Measurements from ENCODE around the gene STX8.

Gene STX8

DNA sequence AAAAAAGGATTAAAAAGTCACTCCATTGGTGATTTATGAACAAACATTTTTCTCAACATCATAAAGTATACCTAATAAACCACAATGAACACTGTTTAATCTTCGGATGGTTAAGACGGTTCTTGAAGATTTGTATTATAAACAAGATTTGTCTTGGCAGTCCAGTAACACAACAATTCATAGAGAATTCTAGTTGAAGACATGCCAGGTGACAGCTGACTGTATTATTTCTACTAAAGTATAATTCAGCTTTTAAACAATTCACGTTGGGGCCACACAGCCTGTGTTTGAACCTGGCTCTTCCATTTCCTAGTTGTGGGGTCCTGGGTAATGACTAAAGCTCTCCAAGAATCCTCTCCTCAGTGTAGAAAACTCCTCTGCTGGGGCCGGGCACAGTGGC, 22.0 kb downstream of the STX8 start:
- DNase-seq = no peak

DNA sequence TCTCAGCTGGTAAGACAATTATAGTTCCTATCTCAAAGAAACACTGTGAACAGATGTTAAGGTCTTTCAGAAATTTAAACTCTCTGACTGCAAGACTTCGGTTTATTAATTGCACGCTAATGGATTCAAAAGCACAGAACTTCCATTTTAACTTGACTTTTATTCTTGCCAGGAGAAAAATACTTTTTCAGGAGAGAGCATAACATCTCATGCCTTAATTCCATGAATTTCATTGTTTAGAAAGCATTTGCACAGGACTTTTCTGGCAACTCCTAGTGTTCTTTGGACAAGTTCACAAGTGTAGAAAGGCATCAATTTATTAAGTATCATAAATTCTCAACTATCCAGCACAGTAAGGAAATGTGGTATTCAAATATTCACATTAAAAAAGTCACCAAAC, 22.4 kb downstream of the STX8 start:
- DNase-seq = no peak

DNA sequence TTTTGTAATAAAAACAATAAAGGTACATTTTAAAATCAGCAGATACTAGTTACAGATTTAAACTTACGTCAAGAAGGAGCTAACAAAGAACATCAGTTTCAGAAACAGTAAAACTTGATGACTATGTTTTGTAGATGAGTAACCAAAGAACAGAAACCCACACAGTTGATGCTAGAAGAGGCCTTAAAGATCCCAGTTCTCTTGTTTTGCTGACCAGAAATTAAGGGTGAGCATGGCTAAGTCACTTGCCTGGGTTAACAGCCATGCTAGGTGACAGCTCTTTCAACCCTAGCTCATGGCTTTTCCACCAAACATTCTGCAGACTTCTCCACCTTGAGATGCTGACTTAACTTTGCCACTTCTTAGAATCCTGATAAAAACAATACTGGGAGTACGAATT, 26.4 kb downstream of the STX8 start:
- DNase-seq = no peak

DNA sequence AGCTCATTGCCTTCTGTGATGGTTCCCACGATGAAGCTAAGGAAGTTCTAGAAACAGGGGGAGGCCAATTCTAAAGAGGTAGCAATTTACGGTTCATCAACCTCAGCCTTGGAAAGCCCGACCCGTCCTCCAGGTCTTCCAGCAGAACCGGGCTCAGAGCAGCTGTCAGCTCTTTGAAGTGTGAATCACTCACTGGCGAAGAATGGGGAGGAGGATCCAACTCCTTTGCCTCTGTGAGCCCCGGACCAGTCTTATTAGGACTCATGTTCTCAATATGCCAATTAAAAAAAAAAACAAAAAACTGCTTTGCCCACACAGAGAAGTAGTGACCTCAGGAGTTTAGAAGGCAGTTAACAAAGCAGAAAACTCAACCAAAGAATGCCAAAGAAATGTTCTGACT, 31.4 kb downstream of the STX8 start:
- no peak for DNase-seq

DNA sequence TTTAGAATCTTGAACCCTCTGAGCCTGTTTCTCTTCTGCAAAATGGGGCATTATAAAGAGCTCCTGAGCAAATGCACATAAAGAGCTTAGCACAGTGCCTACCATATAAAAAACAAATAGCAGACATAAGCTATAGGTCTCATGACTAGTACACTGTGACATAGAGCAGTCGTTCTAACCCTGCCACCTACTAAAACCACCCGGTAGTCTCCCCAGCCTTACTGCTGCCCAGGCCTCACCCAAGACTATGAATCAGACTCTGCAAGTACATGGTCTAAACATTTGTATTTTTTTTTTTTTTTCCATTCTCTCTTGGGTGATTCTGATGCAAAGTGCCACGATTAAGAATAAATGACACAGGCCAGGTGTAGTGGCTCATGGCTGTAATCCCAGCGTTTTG, 33.9 kb downstream of the STX8 start:
- no peak for DNase-seq

DNA sequence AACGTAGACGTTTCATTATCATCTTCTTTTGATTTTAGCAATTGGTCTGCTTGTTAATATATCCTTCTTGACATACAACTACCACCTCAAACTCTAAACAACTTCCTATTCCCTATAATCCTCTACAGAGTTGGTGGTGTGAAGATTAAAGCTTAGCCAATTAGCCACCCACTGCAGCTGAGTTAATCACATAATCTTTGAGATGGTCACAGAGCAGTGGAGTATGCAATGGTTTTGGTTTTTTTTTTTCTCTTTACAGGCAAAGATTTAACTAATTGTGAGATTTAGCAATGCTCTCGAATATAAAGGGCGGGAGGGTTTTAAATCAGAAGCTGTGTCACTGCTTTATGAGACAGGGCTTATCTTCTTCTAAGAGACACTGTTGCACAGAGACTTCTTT, 37.0 kb downstream of the STX8 start:
- DNase-seq = no peak

DNA sequence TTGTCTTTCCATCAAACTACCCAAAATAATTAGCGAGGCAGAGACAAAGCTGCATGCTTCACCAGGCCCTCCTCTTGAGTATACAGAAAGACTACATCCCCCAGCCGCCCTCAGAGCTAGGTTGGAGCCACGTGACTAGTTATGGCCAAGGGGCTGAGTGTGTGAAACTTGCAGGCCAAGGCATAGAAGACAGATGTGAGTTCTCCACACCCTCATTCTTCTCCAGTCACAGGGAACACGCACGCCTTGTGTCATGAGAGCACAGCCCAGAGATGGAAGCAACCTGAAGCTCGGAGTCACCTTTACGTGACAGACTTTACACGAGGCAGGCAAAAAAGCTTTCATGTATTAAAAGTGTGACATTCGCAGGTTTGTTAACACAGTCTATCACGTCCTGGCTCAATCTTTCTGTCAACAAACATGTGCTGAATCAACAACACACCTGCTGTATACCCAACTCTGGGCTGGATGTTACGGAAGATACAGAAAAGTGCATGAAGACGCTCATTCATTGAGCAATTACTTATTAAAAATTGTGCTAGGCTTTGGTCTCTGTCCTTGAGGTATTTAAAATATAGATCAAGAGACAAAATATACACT, 38.3 kb downstream of the STX8 start:
- DNase-seq = no peak

DNA sequence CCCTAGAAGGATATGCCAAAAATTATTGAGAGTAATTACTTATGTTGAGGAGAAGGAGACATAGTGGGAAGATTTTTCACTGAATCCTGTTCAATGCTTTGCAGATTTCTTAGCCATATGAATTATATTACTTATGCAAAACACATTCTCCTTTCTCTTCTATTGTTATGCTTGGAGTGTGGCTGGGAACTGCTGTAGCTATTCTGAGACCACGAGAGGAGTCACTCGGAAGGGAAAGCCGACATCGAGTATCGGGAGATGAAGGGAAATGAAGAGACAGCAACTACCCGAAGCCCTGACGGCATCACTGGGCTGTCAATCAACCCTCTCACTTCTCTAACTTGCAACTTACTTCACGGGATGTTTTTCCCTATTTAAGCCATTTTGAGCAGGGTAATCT, 39.6 kb downstream of the STX8 start:
- DNase-seq = no peak

DNA sequence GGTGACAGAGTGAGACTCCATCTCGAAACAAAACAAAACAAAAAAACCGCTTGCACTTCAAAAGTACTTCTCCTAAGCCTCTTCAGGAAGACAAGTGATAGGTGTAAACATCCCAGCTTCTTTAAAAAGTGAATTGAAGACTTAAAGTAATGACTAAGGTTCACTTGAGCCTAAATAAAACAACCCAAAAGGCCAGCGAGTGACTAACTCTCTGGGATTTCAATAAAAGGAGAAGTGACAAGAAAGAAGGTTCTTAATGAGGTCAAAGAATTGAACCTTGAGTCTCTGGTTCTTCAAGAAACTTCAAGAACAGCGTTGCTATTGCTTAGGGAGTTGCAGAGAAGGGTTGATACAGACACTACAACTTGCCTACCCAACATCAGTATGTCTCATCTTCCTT, 42.2 kb downstream of the STX8 start:
- peak; percentile 14 to 20 for DNase-seq

DNA sequence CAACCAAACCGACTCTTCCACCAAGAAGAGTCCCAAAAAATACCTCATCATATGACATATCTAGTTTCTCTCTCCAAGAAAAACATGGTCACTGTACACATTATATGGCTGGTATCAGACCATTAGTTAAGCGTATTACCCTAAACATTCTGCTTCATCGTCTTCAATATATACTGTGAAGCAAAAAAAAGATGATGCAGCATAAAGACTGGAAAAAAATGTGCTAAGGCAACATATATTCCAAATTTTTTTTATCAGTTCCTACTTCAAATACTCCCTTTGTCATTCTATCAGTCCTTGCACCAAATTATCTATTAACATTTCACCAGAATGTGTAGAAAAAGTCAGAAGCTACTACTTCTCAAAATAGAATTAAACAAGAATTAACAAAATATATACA, 42.9 kb downstream of the STX8 start:
- DNase-seq = no peak

DNA sequence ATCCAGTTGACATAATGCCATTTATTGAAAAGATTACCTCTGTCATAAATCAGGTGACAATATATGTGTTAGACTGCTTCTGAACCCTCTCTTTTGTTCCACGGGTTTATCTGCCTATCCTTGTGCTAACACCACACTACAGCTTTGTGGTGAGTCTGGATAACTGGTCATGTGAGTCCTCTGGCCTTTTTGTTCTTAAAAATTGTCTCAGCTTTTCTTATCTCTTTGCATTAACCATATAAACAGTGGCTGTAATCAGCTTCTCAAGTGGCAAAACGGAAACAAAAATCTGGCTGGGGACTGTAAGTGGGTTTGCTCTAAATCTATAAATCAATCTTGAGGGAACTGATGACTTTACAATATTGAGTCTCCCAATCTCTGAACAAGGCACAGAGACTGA, 44.6 kb downstream of the STX8 start:
- no peak for DNase-seq

DNA sequence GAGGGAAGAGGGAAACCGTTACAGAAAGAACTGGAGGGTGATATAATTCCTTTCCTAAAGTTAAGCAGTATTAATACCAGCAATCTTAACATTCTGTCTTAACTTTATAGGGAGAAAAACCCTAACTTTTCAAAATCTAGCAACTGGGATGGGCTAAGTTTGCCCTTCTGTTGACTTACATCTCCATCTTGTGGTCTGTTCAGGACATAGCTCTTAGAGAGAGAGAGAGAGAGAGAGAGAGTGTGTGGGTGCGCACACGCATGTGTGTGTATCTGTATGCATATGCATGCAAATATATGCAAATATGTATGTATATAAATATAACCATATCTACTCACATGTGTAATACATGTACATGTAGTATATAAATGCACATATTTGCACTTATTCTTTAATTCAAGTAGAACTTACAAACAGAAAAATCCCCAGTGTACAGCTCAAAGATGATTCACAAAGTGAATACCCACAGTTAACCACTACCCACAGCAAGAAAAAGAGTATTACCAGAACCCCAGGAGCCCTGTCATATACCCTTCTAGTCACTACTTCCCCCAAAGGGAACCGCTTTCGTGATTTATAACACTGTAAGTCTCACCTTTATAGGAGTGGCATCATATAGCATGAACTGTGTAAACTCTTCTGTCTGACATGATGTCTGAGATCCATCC, 46.5 kb downstream of the STX8 start:
- peak in 1 of 2 donors; percentile 19 for DNase-seq

DNA sequence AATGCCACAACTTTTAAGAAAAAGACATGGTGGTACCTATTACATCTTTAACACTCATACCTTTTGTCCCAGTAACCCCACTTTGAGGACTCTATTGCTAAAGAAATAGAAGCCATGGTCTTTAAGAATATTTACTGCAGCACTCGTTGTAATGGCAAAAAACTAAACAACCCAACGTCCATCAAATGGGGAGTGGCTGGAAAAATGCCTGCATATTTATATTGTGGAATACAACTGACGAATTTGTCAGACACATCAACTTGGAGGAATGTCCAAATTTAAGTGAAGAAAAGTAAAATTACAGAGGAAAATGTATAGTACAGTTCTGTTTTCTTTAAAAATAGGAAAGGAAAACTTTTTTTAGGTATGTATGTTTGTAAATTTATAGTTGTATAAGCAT, 47.8 kb downstream of the STX8 start:
- DNase-seq = no peak

DNA sequence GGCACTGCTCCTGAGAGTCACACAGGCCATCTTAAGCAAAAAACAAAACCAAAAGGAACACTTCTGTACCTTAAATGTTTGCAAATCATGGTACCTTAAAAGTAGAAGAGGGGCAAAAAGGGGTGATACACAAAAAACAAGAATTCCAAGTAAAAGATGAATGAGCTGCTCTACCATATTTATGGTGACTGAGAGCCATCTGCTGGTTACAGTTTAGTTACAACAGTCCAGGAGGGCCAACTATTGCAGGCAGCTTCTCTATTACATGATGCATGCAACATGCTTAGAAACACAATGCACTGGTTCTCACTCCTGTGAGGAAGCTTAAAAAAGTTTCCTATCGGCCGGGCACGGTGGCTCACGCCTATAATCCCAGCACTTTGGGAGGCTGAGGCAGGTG, 53.5 kb downstream of the STX8 start:
- DNase-seq = peak; percentile 38 to 51

DNA sequence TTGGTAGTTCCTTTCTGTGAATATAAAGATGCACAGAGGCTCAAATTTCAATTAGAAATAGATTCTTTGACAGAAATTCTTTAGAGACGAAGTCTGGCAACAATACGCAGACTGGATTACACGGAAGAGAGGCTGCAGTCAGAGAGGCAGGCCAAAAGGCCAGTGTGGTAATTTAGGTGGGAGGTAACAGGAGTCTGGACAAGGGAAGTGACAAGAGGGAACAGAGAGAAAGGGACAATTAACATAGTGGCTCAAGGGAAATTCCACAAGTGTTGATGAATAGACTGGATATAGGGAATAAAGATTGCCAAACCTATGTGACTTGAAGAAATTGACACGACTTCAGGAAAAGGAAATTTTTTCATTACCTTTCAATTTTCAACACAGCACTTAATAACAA, 54.6 kb downstream of the STX8 start:
- DNase-seq = peak; percentile 47 to 69

DNA sequence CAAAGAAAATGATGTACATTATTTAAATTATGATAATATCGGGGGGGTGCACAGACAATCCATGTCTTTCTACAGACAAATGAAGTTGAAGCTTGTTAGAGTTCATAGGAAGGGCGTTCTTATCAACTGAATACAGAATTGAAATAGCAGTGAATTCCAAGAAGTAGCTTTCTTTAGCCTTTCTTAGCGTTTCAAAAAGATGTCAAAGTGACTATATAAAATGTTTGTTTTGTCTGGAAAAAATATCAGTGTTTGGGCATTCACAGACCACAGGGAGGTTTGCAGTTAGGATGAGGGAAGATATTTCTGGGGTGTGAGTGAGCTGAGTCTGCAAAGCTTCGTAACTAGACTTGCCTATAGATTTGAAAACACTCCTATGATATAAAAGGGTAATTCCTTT, 55.0 kb downstream of the STX8 start:
- no peak for DNase-seq

DNA sequence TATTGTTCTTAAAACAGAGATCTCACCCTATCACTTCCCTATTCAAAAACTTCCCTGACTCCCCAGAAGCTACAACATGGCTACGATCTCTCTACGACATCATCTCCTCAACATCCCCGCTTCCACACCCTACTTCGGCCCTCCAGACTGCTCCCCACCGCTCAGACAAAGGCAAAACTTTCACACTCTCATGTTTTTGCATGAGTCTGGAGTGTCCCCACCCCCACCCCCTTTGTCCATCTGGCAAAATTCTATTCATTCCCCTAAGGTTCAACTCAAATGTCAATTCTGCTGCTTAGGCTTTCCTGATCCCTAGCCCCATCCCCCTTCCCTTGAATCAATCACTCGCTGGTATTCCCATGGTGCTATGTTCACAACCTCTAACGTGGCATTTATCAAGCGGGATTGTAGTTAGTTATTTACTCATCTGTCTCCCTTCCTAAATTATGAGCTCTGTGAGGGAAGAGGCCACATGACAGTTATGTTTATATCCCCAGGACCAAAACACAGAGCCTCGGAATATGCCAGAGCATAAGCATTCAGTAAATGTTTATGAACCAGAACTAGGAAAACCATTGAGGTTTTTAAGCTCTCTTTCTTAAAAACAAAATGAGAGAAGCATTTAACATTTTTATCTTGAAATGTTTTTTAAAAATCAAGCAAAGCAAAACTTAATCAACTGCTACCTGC, 55.9 kb downstream of the STX8 start:
- DNase-seq = no peak

DNA sequence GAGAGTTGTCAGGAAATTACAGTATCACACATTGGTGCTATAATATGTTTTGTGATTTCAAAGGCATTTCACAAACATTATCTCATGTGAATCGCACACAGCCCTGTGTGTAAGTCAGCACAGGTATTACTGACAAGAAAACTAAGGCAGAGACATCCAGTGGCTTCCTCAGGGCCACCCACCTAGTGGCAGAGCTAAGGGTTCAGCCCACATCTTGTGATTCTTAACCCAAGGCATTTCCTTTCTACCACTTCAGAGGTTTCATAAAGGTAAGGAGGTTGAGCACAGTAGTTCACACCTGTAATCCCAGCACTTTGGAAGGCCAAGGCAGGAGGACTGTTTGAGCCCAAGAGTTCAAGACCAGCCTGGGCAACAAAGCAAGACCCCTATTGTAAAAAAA, 58.2 kb downstream of the STX8 start:
- no peak for DNase-seq

DNA sequence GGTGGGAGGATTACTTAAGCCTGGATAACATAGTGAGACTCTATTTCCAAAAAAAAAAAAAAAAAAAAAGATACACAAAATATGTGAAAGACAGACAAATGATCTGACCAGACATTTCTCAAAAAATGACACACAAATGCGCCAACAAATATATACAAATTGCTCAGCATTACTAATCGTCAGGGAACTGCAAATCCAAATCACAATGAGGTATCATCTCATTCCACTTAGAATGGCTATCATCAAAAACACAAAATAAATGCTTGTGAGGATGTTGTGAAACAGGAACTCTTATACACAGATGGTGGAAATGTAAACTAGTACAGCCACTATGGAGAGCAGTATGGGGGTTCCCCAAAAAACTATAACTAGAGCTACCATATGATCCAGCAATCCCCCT, 62.4 kb downstream of the STX8 start:
- DNase-seq = no peak

DNA sequence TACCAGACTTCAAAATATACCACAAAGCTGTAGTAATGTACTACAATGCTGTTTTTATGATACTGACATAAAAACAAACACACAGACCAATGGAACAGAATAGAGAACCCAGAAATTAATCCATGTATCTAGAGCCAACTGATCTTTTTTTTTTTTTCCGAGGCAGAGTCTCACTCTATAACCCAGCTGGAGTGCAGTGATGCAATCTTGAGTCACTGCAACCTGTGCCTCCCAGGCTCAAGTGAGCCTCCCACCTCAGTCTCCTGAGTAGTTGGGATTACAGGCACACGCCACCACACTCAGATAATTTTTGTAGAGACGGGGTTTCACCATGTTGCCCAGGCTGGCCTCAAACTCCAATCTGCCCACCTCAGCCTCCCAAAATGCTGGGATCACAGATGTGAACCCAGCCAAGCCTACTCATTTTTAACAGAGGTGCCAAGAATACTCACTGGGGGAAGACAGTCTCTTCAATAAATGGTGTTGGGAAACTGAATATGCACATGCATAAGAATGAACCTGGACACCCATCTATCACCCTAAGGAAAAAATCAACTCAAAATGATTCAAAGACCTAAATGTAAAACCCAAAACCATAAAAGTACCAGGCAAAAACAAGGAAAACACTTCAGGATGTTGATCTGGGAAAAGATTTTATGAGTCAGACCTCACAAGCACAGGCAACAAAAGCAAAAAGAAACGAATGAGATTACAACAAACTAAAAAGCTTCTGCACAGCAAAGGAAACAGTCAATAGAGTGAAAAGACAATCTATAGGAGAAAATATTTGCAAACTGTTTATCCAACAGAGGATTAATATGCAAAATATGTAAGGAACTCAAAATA, 63.1 kb downstream of the STX8 start:
- DNase-seq = no peak

DNA sequence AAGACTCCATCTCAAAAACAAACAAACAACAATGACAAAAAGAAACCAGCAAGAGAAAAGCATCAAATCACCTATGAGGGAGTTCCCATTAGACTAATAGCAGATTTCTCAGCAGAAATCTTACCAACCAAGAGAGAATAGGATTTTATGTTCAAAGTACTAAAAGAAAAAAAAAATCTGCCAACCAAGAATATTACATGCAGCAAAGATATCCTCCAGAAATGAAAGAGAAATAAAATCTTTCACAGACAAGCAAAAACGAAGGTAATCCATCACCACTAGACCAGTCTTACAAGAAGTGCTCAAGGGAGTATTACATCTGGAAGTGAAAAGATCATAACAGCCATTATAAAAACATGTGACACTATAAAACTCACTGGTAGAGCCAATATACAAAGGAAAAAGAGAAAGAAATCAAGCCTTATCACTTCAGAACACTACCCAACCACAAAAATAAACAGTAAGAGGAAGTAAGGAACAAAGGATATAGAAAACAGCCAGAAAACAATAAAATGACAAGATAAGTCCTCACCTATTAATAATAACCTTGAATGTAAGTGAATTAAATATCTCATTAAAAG, 66.3 kb downstream of the STX8 start:
- DNase-seq = no peak

DNA sequence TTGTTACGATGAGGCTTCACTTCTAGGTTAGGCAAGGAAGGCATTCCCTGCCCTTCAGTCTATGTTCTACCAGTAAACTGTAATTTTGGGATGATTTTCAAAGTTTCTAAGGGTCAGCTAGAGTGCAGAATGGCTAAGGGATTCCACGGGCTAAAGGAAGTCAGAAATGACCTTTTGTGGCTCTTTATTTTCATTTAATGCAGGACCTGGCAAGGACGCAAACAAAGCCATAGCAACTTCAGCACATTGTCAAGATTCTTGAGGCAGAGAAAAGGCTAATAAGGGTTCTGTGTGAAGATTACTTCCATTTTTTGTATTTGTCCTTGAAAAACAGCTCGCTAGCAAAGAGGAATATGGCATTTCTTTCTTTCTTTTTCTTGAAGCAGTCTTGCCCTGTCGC, 76.6 kb downstream of the STX8 start:
- no peak for DNase-seq

DNA sequence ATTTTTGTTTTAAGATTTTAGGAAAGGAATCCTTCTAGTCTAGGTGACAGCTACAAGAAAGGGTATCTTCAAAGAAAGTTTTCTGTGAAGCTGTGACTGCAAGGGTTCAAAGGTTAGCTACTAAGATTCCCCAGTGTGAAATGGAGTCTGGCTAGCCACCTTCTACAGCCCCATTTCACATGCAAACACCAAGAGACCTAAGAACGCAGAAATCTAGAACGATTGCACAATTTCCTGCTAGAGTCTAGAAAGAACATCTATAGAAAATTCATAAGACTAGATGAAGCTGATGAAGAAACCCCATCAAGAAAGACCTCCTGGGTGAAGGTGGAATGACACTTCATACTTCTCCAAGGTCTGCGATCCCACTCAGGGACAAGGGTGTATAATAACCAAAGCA, 77.1 kb downstream of the STX8 start:
- DNase-seq = peak in 1 of 2 donors; percentile 7
